Fibroblast of villous mesenchyme (primary cell): ENCODE measurements around the gene TMUB2. TPM values are rescaled to one million over a fixed set of nuclear protein-coding genes. Genes with fewer than 3 reads are reported as not detected.

Experiments
- DNase-seq: peaks from one replicate; pipeline ENCODE4 v3.0.0-alpha.2; 2010; ENCODE audit warnings: low read depth
- H3K4me3 ChIP-seq: 2 replicates; pipeline ENCODE4 v1.5.1; 2011; ENCODE audit warnings: low read depth, mild to moderate bottlenecking, low read length
- CTCF ChIP-seq: IDR thresholded peaks from 2 replicates; pipeline ENCODE4 v1.5.1; 2012; ENCODE audit warnings: low read depth, mild to moderate bottlenecking, low read length; ENCODE audit not compliant: insufficient read depth
- total RNA-seq: library from RNA; depleted of rRNA; stranded (reverse); fragments of >200 nt; gene quantifications from 2 replicates; pipeline ENCODE4 v1.2.3, GENCODE V29; 2012

TMUB2 gene
- total RNA-seq, 1 donor: 28.1 TPM

- peak; percentile 63 for DNase-seq
- TF ChIP-seq CTCF: peak; percentile 30
- H3K4me3 ChIP-seq: peak overlapping the region; percentile 85
Observed at GRCh38 chr17:44197980-44198720, 11.4 kb downstream of the TMUB2 start.

- H3K4me3 ChIP-seq: peak overlapping the region; percentile 85
- no peak for TF ChIP-seq CTCF
- DNase-seq: peak; percentile 58
Observed at GRCh38 chr17:44198721-44199552, 12.2 kb downstream of the TMUB2 start.

GRCh38 chr17:44199553-44200477, 13.0 kb downstream of the TMUB2 start, which contains the start of gene ATXN7L3:
Gene ATXN7L3, minus strand, starts transcription at chr17:44199884. Its CDS starts 1,814 bp downstream, at chr17:44198070.
- peak within 1 kb of the TSS; percentile 85 for H3K4me3 ChIP-seq
- no peak for TF ChIP-seq CTCF
- peak; percentile 99 for DNase-seq

- peak overlapping the region; percentile 73 for H3K4me3 ChIP-seq
- DNase-seq: no peak
- no peak for TF ChIP-seq CTCF
Observed at GRCh38 chr17:44200478-44201155, 13.8 kb downstream of the TMUB2 start.

GRCh38 chr17:44202756-44203155, 16.0 kb downstream of the TMUB2 start:
- peak; percentile 45 for DNase-seq
- TF ChIP-seq CTCF: no peak
- no peak overlapping the region for H3K4me3 ChIP-seq
